HEK293 (cell line): ENCODE measurements around the gene CDK10.

ENCODE experiments used
- CTCF ChIA-PET: fragments of 350-600 bp; formaldehyde crosslinking; extraction: SDS; loops from one replicate; lab custom pipeline; 2021; ENCODE audit warnings: antibody characterized with exemption; lab: Yijun Ruan, JAX
- POLR2A ChIA-PET: fragments of 300-600 bp; formaldehyde crosslinking; extraction: SDS; loops from one replicate; lab custom pipeline; 2020; ENCODE audit warnings: antibody characterized with exemption, inconsistent platforms; lab: Yijun Ruan, JAX
- H3K27ac ChIP-seq: fragments of 200-500 bp; sonication (Bioruptor generic); 2 replicates; pipeline ENCODE4 v1.5.1; 2014; ENCODE audit warnings: low read depth, low read length, control low read depth, inconsistent platforms; ENCODE audit errors: extremely low read depth
- H3K36me3 ChIP-seq, 2 experiments: fragments of 200-500 bp in 1 of 2; sonication (Bioruptor generic) in 1 of 2; 1 replicate in 1 of 2; 2 replicates in 1 of 2; pipeline ENCODE4 v1.5.1; 2014 to 2017; ENCODE audit warnings: inconsistent platforms in 2 of 2, low read length in 2 of 2; ENCODE audit not compliant: control insufficient read depth in 2 of 2, insufficient read depth in 1 of 2
- H3K4me1 ChIP-seq: fragments of 200-500 bp; sonication (Bioruptor generic); 2 replicates; pipeline ENCODE4 v1.5.1; 2014; ENCODE audit warnings: mild to moderate bottlenecking, low read length, inconsistent platforms; ENCODE audit not compliant: control insufficient read depth, insufficient read depth
- H3K4me3 ChIP-seq: 2 replicates; pipeline ENCODE4 v1.5.1; 2011; ENCODE audit warnings: low read depth, mild to moderate bottlenecking, control low read depth, low read length, moderate library complexity
- H3K9me3 ChIP-seq: fragments of 200-500 bp; sonication (Bioruptor generic); 2 replicates; pipeline ENCODE4 v1.5.1; 2014; ENCODE audit warnings: low read depth, low read length, inconsistent platforms; ENCODE audit not compliant: control insufficient read depth, insufficient read depth
- GLI2 ChIP-seq: fragments of 450-650 bp; formaldehyde crosslinking; IDR thresholded peaks from 2 replicates; pipeline ENCODE4; 2017; ENCODE audit warnings: missing biosample characterization, missing genetic modification characterization, low read depth, borderline replicate concordance
- GLIS1 ChIP-seq: fragments of 450-650 bp; formaldehyde crosslinking; IDR thresholded peaks from 2 replicates; pipeline ENCODE4 v1.5.1; 2016; ENCODE audit warnings: missing biosample characterization, missing genetic modification characterization
- KLF1 ChIP-seq: fragments of 450-650 bp; formaldehyde crosslinking; IDR thresholded peaks from 2 replicates; pipeline ENCODE4 v1.5.1; 2016; ENCODE audit warnings: missing biosample characterization, missing genetic modification characterization
- KLF10 ChIP-seq: fragments of 450-650 bp; IDR thresholded peaks from 2 replicates; pipeline ENCODE4 v1.5.1; 2018; ENCODE audit warnings: missing biosample characterization, mild to moderate bottlenecking, missing genetic modification characterization
- MZF1 ChIP-seq: fragments of 450-650 bp; formaldehyde crosslinking; IDR thresholded peaks from 2 replicates; pipeline ENCODE4 v1.5.1; 2017; ENCODE audit warnings: missing biosample characterization, missing genetic modification characterization, borderline replicate concordance
- OVOL3 ChIP-seq: fragments of 450-650 bp; formaldehyde crosslinking; IDR thresholded peaks from 2 replicates; pipeline ENCODE4 v1.5.1; 2016; ENCODE audit warnings: missing biosample characterization, missing genetic modification characterization
- PBX3 ChIP-seq: sonication (generic); formaldehyde crosslinking; IDR thresholded peaks from 2 replicates; pipeline ENCODE4 v1.8.1; 2022; ENCODE audit warnings: mild to moderate bottlenecking, moderate library complexity, missing genetic modification reagents
- RBAK ChIP-seq: fragments of 450-650 bp; formaldehyde crosslinking; IDR thresholded peaks from 2 replicates; pipeline ENCODE4 v1.5.1; 2016; ENCODE audit warnings: missing biosample characterization, missing genetic modification characterization
- SP2 ChIP-seq: fragments of 450-650 bp; formaldehyde crosslinking; IDR thresholded peaks from 2 replicates; pipeline ENCODE4 v1.5.1; 2016; ENCODE audit warnings: missing biosample characterization, missing genetic modification characterization
- SP3 ChIP-seq: fragments of 450-650 bp; formaldehyde crosslinking; IDR thresholded peaks from 2 replicates; pipeline ENCODE4 v1.5.1; 2016; ENCODE audit warnings: missing biosample characterization, missing genetic modification characterization
- ZBTB10 ChIP-seq: fragments of 450-650 bp; formaldehyde crosslinking; IDR thresholded peaks from 2 replicates; pipeline ENCODE4 v1.5.1; 2016; ENCODE audit warnings: missing biosample characterization, missing genetic modification characterization
- ZBTB20 ChIP-seq: fragments of 450-650 bp; formaldehyde crosslinking; IDR thresholded peaks from 2 replicates; pipeline ENCODE4 v1.5.1; 2016; ENCODE audit warnings: missing biosample characterization, missing genetic modification characterization
- ZBTB48 ChIP-seq: fragments of 450-650 bp; formaldehyde crosslinking; IDR thresholded peaks from 2 replicates; pipeline ENCODE4 v1.5.1; 2016; ENCODE audit warnings: missing biosample characterization, missing genetic modification characterization
- ZNF140 ChIP-seq: fragments of 450-650 bp; formaldehyde crosslinking; IDR thresholded peaks from 2 replicates; pipeline ENCODE4 v1.5.1; 2016; ENCODE audit warnings: missing biosample characterization, missing genetic modification characterization
- ZNF169 ChIP-seq: fragments of 450-650 bp; formaldehyde crosslinking; IDR thresholded peaks from 2 replicates; pipeline ENCODE4 v1.5.1; 2016; ENCODE audit warnings: missing biosample characterization, missing genetic modification characterization
- ZNF19 ChIP-seq: fragments of 450-650 bp; formaldehyde crosslinking; IDR thresholded peaks from 2 replicates; pipeline ENCODE4; 2016; ENCODE audit warnings: missing biosample characterization, missing genetic modification characterization, low read depth
- ZNF202 ChIP-seq: fragments of 450-650 bp; formaldehyde crosslinking; IDR thresholded peaks from 2 replicates; pipeline ENCODE4 v1.5.1; 2016; ENCODE audit warnings: missing biosample characterization, missing genetic modification characterization, borderline replicate concordance
- ZNF211 ChIP-seq: fragments of 450-650 bp; formaldehyde crosslinking; IDR thresholded peaks from 2 replicates; pipeline ENCODE4 v1.5.1; 2016; ENCODE audit warnings: low read depth, missing biosample characterization, missing genetic modification characterization
- ZNF221 ChIP-seq: fragments of 450-650 bp; formaldehyde crosslinking; IDR thresholded peaks from 2 replicates; pipeline ENCODE4 v1.5.1; 2017; ENCODE audit warnings: missing biosample characterization, missing genetic modification characterization, borderline replicate concordance
- ZNF324 ChIP-seq: fragments of 450-650 bp; formaldehyde crosslinking; IDR thresholded peaks from 2 replicates; pipeline ENCODE4 v1.5.1; 2016; ENCODE audit warnings: missing biosample characterization, missing genetic modification characterization
- ZNF354C ChIP-seq: fragments of 450-650 bp; formaldehyde crosslinking; IDR thresholded peaks from 2 replicates; pipeline ENCODE4 v1.5.1; 2016; ENCODE audit warnings: missing biosample characterization, missing genetic modification characterization, low read depth, borderline replicate concordance
- ZNF544 ChIP-seq: fragments of 450-650 bp; formaldehyde crosslinking; IDR thresholded peaks from 2 replicates; pipeline ENCODE4 v1.5.0; 2017; ENCODE audit warnings: missing biosample characterization, missing genetic modification characterization
- ZNF555 ChIP-seq: fragments of 450-650 bp; formaldehyde crosslinking; conservative IDR thresholded peaks from 2 replicates; pipeline ENCODE4 v1.5.1; 2017; ENCODE audit warnings: missing biosample characterization, mild to moderate bottlenecking, missing genetic modification characterization, inconsistent platforms
- ZNF600 ChIP-seq: fragments of 450-650 bp; formaldehyde crosslinking; IDR thresholded peaks from 2 replicates; pipeline ENCODE4 v1.5.1; 2016; ENCODE audit warnings: missing biosample characterization, missing genetic modification characterization
- ZNF677 ChIP-seq: fragments of 450-650 bp; IDR thresholded peaks from 2 replicates; pipeline ENCODE4 v1.5.0; 2018; ENCODE audit warnings: missing biosample characterization, mild to moderate bottlenecking, missing genetic modification characterization, moderate library complexity
- ZNF747 ChIP-seq: fragments of 450-650 bp; formaldehyde crosslinking; IDR thresholded peaks from 2 replicates; pipeline ENCODE4 v1.5.1; 2016; ENCODE audit warnings: missing biosample characterization, missing genetic modification characterization
- ZNF785 ChIP-seq: fragments of 450-650 bp; formaldehyde crosslinking; IDR thresholded peaks from 2 replicates; pipeline ENCODE4 v1.5.1; 2016; ENCODE audit warnings: missing biosample characterization, missing genetic modification characterization
- ZSCAN16 ChIP-seq: fragments of 450-650 bp; formaldehyde crosslinking; IDR thresholded peaks from 2 replicates; pipeline ENCODE4 v1.5.1; 2016; ENCODE audit warnings: missing biosample characterization, missing genetic modification characterization
- ZSCAN18 ChIP-seq: fragments of 450-650 bp; formaldehyde crosslinking; IDR thresholded peaks from 2 replicates; pipeline ENCODE4 v1.5.1; 2016; ENCODE audit warnings: missing biosample characterization, missing genetic modification characterization
- ZXDB ChIP-seq: fragments of 450-650 bp; formaldehyde crosslinking; IDR thresholded peaks from 2 replicates; pipeline ENCODE4 v1.5.1; 2016; ENCODE audit warnings: missing biosample characterization, missing genetic modification characterization

The CDK10 gene

GRCh38 chr16:89701425-89702406 is 15.2 kb downstream of the CDK10 start, which contains the start of gene SPATA2L (continued):
- TF ChIP-seq ZSCAN18 (tag by site-specific recombination) (no peak), SP2 (peak; percentile 95), ZNF785 (tag by site-specific recombination) (no peak), ZNF221 (no peak), PBX3 (CRISPR knock-in tag) (0 out of 2 replicates have a peak, but pooled peaks have one; percentile 59), RBAK (tag by site-specific recombination) (no peak), KLF10 (tag by site-specific recombination) (peak; percentile 96), ZNF19 (tag by site-specific recombination) (no peak), GLIS1 (no peak), ZXDB (tag by site-specific recombination) (peak; percentile 96), SP3 (tag by site-specific recombination) (peak; percentile 96), ZNF211 (tag by site-specific recombination) (no peak), ZBTB48 (tag by site-specific recombination) (no peak), ZNF354C (tag by site-specific recombination) (no peak), ZBTB10 (0 out of 2 replicates have a peak, but pooled peaks have one; percentile 15), ZNF324 (tag by site-specific recombination) (no peak), ZNF140 (tag by site-specific recombination) (no peak), ZNF677 (no peak), OVOL3 (tag by site-specific recombination) (no peak), ZNF555 (tag by site-specific recombination) (no peak)

- ChIA-PET CTCF (interaction anchor here (1.6 to 2.5 kb wide), 3 partner anchors 85 to 205 kb away, joined by 3 to 23 read pairs (median 20); no protein-coding TSS in a partner anchor), POLR2A (no interaction called here)
- H3K9me3 ChIP-seq, result no peaks in the 10 kb centered on the region
- H3K36me3 ChIP-seq, result peaks cover 0 to under 1% of the 10 kb centered on the region in 2 experiments; a peak in 1 of 3 replicates
- H3K4me3 ChIP-seq, result no peak overlapping the region
- peaks cover 8% of the 10 kb centered on the region for H3K4me1 ChIP-seq
- H3K27ac ChIP-seq, result no peak overlapping the region
- TF ChIP-seq ZNF747 (no peak), ZBTB20 (no peak), ZNF169 (tag by site-specific recombination) (no peak), ZNF600 (tag by site-specific recombination) (no peak), ZNF544 (tag by site-specific recombination) (no peak), MZF1 (tag by site-specific recombination) (no peak), GLI2 (tag by site-specific recombination) (no peak), KLF1 (no peak), ZNF202 (tag by site-specific recombination) (no peak), ZSCAN16 (tag by site-specific recombination) (no peak)
- TF ChIP-seq, all 188 proteins: peak for 0
These were observed 17.8 kb downstream of the CDK10 start for GRCh38 chr16:89704281-89704680.
